Esophagus squamous epithelium (tissue), 5 donors: Measurements from ENCODE around the gene SCGB1D4. TPM values are rescaled to one million over a fixed set of nuclear protein-coding genes. Genes with fewer than 3 reads are reported as not detected.
"Not testable (repeated sequence)": the region's sequence is repeated elsewhere in the genome, so short reads cannot be mapped to it uniquely, and the experiment has no call there.

ENCODE experiments used
- DNase-seq: peaks from one replicate; lab custom pipeline; 2025; lab: John Stamatoyannopoulos, UW
- H3K27ac ChIP-seq, 4 donors: fragments of 200-600 bp; sonication (generic); one replicate each; pipeline ENCODE4 v1.5.1; 2016 to 2019; ENCODE audit warnings: mild to moderate bottlenecking in 1 of 4
- H3K27me3 ChIP-seq, 4 donors: fragments of 200-600 bp; sonication (generic); 1 replicate in 3 of 4; 2 replicates in 1 of 4; pipeline versions ENCODE4 v1.5.1 to v1.6.0; 2017 to 2021; ENCODE audit warnings: antibody characterized with exemption in 1 of 4
- H3K36me3 ChIP-seq, 3 donors: fragments of 200-600 bp; sonication (generic); one replicate each; pipeline ENCODE4 v1.5.1; 2016 to 2019
- H3K4me1 ChIP-seq, 3 donors: fragments of 200-600 bp; sonication (generic); one replicate each; pipeline ENCODE4 v1.5.1; 2017 to 2019
- H3K4me3 ChIP-seq, 4 donors: fragments of 200-600 bp; sonication (generic); 1 replicate in 3 of 4; 2 replicates in 1 of 4; pipeline ENCODE4 v1.5.1; 2016 to 2019; ENCODE audit warnings: mild to moderate bottlenecking in 2 of 4, moderate library complexity in 1 of 4
- H3K9me3 ChIP-seq, 3 donors: fragments of 200-600 bp; sonication (generic); one replicate each; pipeline ENCODE4 v1.5.1; 2016 to 2019
- POLR2A ChIP-seq, 4 donors: fragments of 450-650 bp; IDR thresholded peaks; one replicate each; pipeline ENCODE4 v1.6.1; 2017; ENCODE audit warnings: antibody characterized with exemption in 4 of 4, mild to moderate bottlenecking in 4 of 4, moderate library complexity in 3 of 4
- WGBS, 2 donors: methylation state at CpG; one replicate each; pipeline ENCODE4 v1.1.5; 2018; 5-methylcytosine and 5-hydroxymethylcytosine counted together
- intact Hi-C: fragments of 100-400 bp; cut with DNase I; formaldehyde crosslinking; loops from one replicate; pipeline ENCODE4 v1.15.0; 2022
- total RNA-seq, 4 donors: library from RNA; depleted of rRNA; stranded (reverse); fragments of >200 nt; gene quantifications; one replicate each; pipeline ENCODE4 v1.1.0, GENCODE V29; 2016
- TF ChIP-seq, protein P1 (sequence below), 6 experiments: fragments of 450-650 bp in 4 of 6; fragments of 200-600 bp in 2 of 6; sonication (generic) in 2 of 6; IDR thresholded peaks; one replicate each; pipeline ENCODE4 v1.5.1; 2016 to 2019; ENCODE audit warnings: antibody characterized with exemption in 6 of 6, mild to moderate bottlenecking in 4 of 6, moderate library complexity in 4 of 6
- donor health status: DM: yes; HTN: yes; CAD: no.

SCGB1D4 gene
- total RNA-seq, 4 donors from 2014 or later = not detected

DNA sequence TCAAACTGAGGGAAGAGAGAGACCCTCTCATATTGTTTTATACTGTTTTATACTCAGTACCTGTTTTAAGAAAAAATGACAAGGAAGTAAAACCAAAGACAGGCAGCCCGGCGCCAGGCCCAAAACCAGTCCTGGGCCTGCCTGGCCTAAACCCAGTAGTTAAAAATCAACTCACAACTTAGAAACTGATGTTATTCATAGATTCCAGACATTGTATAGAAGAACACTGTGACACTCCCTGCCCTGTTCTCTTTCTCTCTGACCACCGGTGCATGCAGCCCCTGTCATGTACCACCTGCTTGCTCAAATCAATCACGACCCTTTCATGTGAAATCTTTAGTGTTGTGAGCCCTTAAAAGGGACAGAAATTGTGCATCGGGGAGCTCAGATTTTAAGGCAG is 26.9 kb upstream of the SCGB1D4 start:
- H3K36me3 ChIP-seq, H3K4me3 ChIP-seq, H3K27ac ChIP-seq, H3K9me3 ChIP-seq, H3K4me1 ChIP-seq, DNase-seq, intact Hi-C loops: not testable (repeated sequence)
- 61 to 65% methylated on average over 5 of the region's 5 CpGs for WGBS, 2 donors
- H3K27me3 ChIP-seq = peaks cover 0 to 27% (median 0%) of the 10 kb centered on the region in 4 donors

DNA sequence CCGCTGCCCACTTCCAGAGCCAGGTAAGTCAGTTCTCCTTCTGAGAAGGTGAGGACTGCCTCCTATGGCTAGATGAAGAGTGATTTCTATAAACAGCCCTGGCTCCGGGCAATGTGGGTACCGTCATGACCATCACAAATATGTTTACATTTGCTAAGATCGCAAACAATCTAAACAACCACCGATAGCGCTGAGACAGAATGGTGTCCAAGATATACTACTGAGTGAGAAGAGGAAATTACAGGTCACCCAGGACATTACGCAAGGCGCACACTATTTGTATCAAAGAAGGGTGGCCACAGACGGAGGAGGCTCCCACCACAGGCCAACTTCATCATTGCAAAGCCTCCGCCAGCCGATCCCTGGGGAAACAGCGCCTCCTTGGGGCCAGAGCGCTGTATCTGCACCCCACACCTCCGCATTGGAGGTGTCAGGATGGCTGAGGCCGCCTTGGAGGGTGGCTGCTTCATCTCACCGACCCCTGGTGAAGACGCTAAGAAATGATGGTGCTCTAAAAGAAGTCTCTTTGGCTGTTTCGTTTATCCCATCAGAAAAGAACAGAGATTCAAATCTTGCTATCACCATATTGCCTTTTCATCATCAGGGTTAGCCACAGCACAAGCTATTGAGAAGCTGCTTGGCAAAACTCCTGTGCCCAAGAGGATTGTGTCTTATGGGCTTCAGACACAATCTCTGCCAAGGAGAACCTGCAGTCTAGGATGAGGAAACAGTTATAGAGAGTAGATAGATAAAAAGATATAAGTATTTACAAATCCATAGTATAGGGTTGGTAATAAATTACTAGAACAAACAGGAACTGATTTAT is 26.1 kb upstream of the SCGB1D4 start:
- no peak overlapping the region for H3K4me3 ChIP-seq
- no peaks in the 10 kb centered on the region for H3K36me3 ChIP-seq
- WGBS, 2 donors = 50 to 62% methylated on average over 8 to 10 of the region's 18 CpGs
- H3K27me3 ChIP-seq = peaks cover 0 to 25% (median 0%) of the 10 kb centered on the region in 4 donors
- DNase-seq = no peak
- TF ChIP-seq, protein P1, sequence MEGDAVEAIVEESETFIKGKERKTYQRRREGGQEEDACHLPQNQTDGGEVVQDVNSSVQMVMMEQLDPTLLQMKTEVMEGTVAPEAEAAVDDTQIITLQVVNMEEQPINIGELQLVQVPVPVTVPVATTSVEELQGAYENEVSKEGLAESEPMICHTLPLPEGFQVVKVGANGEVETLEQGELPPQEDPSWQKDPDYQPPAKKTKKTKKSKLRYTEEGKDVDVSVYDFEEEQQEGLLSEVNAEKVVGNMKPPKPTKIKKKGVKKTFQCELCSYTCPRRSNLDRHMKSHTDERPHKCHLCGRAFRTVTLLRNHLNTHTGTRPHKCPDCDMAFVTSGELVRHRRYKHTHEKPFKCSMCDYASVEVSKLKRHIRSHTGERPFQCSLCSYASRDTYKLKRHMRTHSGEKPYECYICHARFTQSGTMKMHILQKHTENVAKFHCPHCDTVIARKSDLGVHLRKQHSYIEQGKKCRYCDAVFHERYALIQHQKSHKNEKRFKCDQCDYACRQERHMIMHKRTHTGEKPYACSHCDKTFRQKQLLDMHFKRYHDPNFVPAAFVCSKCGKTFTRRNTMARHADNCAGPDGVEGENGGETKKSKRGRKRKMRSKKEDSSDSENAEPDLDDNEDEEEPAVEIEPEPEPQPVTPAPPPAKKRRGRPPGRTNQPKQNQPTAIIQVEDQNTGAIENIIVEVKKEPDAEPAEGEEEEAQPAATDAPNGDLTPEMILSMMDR (IDR thresholded peaks at IDR 0.05) = peak in 5 of 6 experiments; percentile 25 to 73 (median 46)
- no peak for TF ChIP-seq POLR2A (IDR thresholded peaks at IDR 0.05)
- no peaks in the 10 kb centered on the region for H3K4me1 ChIP-seq
- no peak overlapping the region for H3K27ac ChIP-seq
- no peaks in the 10 kb centered on the region for H3K9me3 ChIP-seq
- intact Hi-C loops = no loop called here

DNA sequence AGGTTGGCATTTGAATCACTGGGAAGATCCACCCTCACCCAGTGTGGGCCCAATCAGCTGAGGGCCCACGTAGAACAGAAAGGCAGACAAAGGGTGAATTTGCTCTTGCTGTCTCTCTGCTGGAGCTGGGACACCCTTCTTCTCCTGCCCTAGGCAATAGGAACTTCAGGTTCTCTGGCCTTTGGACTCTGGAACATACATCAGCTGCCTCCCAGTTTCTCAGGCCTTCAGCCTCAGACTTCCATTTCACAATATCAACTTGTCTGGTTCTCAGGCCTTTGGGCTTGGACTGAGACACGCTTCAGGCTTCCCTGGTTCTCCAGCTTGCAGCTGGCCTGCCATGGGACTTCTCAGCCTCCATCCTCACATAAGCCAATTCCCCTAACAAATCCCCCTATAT is 23.6 kb upstream of the SCGB1D4 start:
- no peak for DNase-seq
- no peak for TF ChIP-seq POLR2A (IDR thresholded peaks at IDR 0.05)
- TF ChIP-seq, protein P1 (IDR thresholded peaks at IDR 0.05) = no peak
- H3K27me3 ChIP-seq = peaks cover 0 to 31% (median 0%) of the 10 kb centered on the region in 4 donors
- no peaks in the 10 kb centered on the region for H3K9me3 ChIP-seq
- H3K27ac ChIP-seq = no peak overlapping the region
- no peaks in the 10 kb centered on the region for H3K4me1 ChIP-seq
- H3K4me3 ChIP-seq = no peak overlapping the region
- no peaks in the 10 kb centered on the region for H3K36me3 ChIP-seq
- 75 to 85% methylated on average over 2 of the region's 2 CpGs for WGBS, 2 donors
- intact Hi-C loops = no loop called here

DNA sequence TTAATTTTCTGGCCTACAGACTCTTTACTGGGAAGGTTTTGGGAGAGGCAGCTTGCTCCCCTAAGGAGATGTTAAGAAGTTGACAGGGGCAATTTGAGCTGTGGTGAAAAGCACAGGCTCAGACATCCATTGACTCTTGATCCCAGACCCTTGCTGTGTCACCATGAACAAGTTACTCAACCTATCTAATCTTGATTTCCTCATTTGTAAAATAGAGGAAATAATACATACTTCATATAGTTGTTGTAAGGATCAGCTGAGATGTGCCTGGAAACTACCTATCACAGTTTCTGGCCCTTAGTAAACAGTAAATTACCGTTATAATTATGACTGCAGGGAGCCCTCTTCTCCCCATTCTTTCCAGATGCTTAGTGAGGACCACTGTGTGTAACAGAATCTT is 16.6 kb upstream of the SCGB1D4 start:
- Histone ChIP-seq H3K36me3 (no peaks in the 10 kb centered on the region), H3K27me3 (peaks cover 0 to 59% (median 0%) of the 10 kb centered on the region in 4 donors), H3K4me1 (peaks cover 0 to 7% (median 0%) of the 10 kb centered on the region in 3 donors), H3K4me3 (no peak overlapping the region), H3K9me3 (no peaks in the 10 kb centered on the region), H3K27ac (no peak overlapping the region)
- WGBS, 2 donors = 82 to 90% methylated on average over 1 of the region's 1 CpG
- no peak for DNase-seq
- intact Hi-C loops = no loop called here
- no peak for TF ChIP-seq POLR2A (IDR thresholded peaks at IDR 0.05)
- TF ChIP-seq, protein P1 (IDR thresholded peaks at IDR 0.05) = no peak

DNA sequence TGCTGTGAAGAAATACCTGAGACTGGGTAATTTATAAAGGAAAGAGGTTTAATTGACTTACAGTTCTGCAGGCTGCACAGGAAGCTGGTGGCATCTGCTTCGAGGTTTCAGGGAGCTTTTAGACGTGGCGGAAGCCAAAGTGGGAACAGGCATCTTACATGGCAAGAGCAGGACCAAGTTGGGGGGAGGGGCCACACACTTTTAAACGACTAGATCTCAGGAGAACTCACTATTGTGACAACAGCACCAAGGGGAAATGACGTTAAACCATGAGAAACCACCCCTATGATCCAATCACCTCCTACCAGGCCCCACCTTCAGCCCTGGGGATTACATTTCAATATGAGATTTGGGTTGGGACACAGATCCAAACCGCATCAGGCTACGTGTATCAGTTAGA is 11.1 kb upstream of the SCGB1D4 start:
- WGBS, 2 donors = 40 to 56% methylated on average over 7 of the region's 7 CpGs
- Histone ChIP-seq H3K4me3 (no peak overlapping the region), H3K36me3 (no peaks in the 10 kb centered on the region), H3K27me3 (peaks cover 0 to 69% (median 0%) of the 10 kb centered on the region in 4 donors), H3K9me3 (peaks cover 0 to 13% (median 4%) of the 10 kb centered on the region in 3 donors), H3K27ac (no peak overlapping the region), H3K4me1 (no peaks in the 10 kb centered on the region)
- TF ChIP-seq POLR2A (IDR thresholded peaks at IDR 0.05) = no peak
- TF ChIP-seq, protein P1 (IDR thresholded peaks at IDR 0.05) = no peak
- intact Hi-C loops = no loop called here
- DNase-seq = no peak
